HG03558 (cell line): Measurements from ENCODE around the gene METTL1.
A peak's percentile ranks its signal among the peaks of the same experiment; 100 is the strongest.

Experiments
- ATAC-seq: cut with Tn5 transposase; IDR thresholded peaks from one replicate; pipeline ENCODE4 v1.9.1; 2021; ENCODE audit warnings: moderate number of reproducible peaks; ENCODE audit not compliant: unreplicated experiment; ENCODE audit errors: extremely low read depth

Gene METTL1

GRCh38 chr12:57755454-57756372 lies 16.2 kb downstream of the METTL1 start:
- ATAC-seq = no peak

DNA sequence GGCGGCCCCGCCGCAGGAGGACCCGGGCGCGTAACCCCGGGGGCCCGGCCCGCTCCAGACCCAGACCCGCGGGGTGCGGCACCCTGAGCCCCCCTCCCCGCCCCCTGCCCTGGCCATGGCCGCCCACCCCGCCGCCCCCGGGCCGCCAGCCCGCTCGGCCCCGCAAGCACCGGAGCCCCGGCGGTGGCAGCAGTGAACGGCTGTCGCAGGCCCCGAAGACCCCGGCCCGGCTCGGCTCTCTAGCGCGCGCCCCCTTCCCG lies 16.8 kb downstream of the METTL1 start:
- ATAC-seq = no peak

DNA sequence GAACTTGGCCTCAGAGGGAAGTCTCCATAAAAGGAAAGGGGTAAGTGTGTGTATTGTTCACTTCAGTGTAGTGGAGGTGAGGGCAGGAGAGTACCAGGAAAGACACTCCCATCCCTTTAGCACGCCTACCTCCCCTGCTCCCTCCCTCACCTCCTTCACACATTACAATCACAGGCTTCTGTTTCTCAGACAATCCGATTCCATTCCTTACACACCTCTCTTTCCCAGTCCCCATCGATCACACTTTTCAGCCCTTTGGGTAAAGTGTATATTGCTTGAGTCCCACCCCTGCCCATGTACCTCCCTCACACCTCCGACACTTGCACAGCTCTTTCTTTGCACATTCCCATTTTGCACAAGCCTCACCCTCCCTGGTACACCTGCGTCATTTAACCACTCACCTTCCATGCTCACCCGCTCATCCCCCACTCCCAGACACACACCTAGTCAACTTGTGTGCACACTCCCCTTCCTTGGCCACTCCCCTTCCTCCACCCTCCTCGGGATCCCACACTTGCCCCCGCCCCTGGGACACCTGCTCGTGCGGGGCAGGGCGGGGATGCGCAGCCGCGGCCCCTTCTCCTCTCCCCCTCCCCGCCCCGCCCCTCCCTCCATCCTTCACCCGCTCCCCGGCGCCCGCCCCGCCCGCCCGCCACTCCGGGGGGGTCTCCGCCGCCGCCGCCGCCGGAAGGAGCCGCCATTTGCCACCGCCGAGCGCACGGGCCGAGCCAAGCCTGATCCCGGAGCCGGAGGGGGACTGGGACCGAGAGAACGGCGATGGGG lies 17.3 kb downstream of the METTL1 start, which contains the start of gene MARCHF9:
Gene MARCHF9, plus strand, starts transcription at position 693 of the 783 bp plus-strand sequence. CDS start 426 bp downstream, outside the sequence.
- peak; percentile 17 for ATAC-seq

DNA sequence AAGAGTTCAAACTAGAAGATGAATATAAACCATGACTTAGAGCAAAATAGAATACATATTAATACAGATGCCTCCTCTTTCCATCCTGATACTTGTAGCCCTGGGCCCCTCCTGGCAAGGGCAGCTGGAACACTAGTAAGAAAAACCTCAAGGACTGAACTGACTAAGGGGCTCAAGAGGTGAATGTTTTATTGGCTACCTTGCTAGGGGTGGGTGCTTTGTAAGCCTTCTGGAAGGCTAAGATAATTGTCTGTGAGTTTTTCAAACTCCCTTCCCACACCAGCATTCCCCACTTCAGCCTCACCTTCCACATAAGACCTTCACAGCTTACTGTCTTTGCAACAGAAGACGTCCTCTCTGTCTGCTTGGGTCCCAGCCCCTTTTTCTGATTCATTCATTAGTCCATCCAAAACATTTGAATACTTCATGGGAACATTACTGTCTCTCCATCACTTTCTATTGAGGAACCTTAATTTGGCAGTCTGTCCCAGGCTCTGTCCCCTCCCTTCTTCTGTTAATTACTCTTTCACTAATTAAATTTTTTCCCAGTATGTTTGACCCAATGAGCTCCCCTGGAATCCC lies 18.1 kb downstream of the METTL1 start:
- ATAC-seq = no peak

GRCh38 chr12:57752668-57753000 lies 19.3 kb downstream of the METTL1 start:
- no peak for ATAC-seq

- ATAC-seq = peak; percentile 48
These were observed 19.9 kb downstream of the METTL1 start, which contains the start of gene CDK4 for GRCh38 chr12:57751788-57752667. CDK4 (minus strand) TSS chr12:57752310; CDS start chr12:57751717, 593 bp downstream.

DNA sequence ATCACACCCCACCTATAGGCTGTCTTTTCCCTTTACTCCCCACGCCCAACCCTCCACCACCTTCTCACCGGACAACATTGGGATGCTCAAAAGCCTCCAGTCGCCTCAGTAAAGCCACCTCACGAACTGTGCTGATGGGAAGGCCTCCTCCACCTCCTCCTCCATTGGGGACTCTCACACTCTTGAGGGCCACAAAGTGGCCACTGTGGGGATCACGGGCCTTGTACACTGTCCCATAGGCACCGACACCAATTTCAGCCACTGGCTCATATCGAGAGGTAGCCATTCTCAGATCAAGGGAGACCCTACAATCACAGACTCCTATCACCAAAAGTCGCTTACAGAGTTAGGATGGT lies 20.5 kb downstream of the METTL1 start:
- ATAC-seq = no peak

DNA sequence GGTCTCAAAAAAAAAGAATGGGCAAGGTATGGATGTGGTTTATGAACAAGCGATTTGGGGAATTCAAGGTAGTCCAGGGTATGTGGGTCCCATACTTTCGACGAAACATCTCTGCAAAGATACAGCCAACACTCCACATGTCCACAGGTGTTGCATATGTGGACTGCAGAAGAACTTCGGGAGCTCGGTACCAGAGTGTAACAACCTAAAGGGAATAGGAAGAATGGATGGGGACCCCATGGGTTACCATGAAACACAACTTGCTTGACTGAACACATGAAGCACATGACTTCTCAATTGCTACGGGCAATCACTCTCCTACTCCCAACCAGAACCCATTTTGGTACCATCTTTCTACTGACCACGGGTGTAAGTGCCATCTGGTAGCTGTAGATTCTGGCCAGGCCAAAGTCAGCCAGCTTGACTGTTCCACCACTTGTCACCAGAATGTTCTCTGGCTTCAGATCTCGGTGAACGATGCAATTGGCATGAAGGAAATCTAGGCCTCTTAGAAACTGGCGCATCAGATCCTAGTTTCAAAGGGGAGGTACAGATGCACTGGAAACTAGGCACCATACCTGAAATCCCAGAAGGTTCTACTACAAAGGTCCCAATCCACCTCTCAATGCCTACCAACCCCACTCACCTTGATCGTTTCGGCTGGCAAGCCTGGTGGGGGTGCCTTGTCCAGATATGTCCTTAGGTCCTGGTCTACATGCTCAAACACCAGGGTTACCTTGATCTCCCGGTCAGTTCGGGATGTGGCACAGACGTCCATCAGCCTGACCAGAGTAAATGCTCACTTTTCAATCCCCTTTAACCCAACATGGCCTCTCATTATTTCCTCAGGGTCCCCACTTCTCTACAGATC lies 21.1 kb downstream of the METTL1 start:
- ATAC-seq = no peak

DNA sequence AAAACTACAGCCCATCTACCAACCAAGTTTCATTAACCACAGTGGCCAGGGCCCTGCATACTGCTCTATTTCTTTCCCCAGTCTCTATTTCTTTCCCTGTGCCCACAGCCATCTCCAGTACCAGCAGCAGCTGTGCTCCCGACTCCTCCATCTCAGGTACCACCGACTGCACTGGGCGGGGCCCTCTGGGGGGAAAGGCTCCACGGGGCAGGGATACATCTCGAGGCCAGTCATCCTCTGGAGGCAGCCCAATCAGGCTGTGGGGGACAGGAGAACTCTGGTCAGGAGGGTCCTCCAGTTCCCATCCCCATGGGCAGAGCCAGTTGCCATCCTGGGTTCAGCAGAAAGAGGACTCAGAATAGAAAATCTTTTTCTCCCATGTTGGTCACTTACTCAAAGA lies 22.8 kb downstream of the METTL1 start:
- no peak for ATAC-seq

DNA sequence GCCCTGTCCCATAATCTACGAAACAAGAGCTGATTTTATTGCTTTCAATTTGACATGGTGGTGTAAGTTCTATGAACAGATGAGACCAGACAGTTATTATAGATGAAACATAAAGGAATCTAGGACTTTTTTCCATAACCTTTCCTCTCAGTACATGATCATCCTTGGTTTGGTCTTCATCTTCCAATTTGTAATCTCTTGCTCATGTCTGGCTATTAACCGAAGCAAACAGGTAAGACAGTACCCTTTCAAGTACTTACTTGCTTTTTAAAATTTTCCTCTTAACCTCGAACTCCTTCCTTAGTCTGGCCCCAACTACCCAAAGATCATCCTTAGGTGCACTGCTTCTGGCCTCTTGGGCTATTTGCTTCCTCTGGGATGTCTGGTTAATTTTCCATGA lies 25.9 kb downstream of the METTL1 start:
- no peak for ATAC-seq

DNA sequence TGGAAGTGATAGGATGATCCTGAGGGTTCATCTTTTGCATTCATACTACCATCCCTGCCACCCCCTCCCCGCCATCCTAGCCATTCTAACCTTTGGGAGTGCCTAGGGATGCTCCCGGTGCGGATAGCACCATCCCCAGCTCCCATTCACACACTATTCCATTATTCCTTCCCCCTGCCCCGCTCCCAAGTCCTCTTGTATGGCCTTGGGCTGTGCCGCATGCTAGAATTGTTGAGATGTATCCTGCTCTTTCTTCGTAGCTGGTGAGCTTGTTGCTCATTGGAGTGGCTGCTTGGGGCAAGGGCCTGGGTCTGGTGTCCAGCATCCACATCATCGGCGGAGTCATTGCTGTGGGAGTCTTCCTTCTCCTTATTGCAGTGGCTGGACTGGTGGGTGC lies 26.4 kb downstream of the METTL1 start:
- no peak for ATAC-seq

DNA sequence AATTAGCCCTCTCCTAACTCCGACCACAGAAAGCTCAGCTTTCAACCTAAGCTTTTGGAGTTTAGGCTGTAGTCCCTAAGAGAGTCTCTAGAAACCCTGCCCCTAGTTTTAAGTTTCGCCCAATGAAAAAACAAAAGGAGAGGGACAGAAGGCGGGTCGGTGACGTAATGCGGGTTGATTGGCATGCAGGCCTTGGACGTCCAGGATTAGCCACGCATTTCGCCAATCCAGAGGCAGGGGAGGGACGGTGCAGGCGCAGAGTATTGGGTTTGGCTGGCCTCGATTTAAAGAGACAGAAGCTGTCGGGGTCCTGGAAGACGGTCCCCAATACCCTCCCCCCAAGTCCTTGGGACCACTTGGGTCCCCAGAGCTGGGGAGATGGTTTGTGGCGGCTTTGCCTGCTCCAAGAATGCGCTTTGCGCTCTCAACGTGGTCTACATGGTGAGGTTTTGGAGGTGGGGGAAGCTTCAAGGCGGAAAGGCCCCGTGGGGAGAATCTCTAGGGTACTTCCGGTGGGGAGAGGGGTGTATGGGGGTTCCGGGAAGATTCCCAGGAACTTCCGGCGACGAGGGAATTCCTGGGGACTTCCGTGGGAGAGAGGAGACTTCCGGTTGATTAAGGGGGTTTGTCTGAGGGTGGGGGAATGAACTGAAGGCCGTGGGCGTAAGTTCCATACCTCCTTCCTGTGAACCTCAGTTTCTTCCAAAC lies 27.0 kb downstream of the METTL1 start, which contains the start of gene TSPAN31:
Gene TSPAN31, plus strand, starts transcription at position 263 of the 708 bp plus-strand sequence. Its CDS starts 116 bp downstream, at position 379.
- ATAC-seq = peak; percentile 83

- ATAC-seq = peak; percentile 6
These were observed 27.6 kb downstream of the METTL1 start for GRCh38 chr12:57744194-57744776.

GRCh38 chr12:57743769-57744168 lies 28.1 kb downstream of the METTL1 start:
- ATAC-seq = no peak

DNA sequence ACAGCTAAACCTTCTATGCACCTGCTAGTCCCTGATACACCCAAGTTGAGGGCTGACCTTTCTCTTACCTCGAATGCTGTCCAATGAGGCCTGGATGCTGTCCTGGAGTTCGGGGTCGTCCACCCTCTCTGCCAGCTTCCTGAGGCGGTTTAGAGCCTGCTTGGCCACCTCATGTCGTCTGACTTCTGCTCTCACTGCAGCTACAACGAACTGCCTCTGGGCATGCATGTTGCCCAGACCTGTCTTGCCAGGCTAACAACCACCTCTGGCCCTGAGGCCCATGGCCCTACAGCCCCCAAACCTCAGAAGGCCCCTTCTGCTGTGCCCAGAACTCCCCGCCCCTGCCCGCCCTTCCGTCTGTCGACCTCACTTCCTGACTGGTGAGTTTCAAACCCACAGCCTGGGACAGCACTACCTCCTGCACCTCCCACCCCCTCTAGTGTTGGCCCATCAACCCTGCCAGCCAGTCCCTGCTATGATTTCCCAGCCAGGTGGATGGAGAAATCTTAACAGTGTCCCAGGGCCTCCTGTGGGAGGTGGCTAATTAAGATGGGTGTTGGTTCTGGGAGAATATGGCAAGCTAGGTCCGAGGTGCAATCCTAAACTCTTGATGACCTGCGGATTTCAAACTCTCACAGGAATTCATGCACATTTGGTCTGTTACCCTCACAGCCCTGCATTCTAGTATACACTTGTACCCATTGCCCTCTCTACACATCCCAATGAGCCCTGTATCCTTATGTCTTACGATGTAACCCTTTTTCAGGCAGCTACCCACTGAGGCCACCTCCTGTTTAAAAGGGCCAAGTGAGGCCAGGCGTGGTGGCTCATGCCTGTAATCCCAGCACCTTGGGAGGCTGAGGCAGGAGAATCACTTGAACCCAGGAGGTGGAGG lies 29.8 kb downstream of the METTL1 start:
- peak; percentile 32 for ATAC-seq

DNA sequence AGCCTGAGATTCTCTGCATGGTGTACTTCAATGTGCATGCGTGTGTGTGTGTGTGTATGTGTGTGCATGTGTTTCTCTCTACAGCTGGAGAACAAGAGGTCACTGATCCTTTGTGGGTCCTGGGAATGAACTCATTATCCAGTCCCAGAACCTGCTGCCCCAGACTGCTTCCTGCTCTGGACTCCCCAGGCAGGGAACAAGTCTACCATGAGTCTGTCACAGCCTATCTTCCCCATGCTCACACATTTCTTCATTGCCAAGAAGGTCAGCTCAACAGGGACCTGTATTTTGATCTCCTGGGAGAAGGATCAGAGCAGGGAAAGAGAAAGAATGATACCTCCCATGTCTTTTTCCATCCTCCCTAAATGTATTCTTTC lies 30.5 kb downstream of the METTL1 start:
- ATAC-seq = no peak
